Activated CD4-positive, alpha-beta T cell treated with anti-CD3 and anti-CD28 coated beads, Interleukin-2, Interleukin-4, amounts not matched to agents 100 ng/mL and 50 ng/mL, durations not matched to agents 16 hours and 8 hours (primary cell): ENCODE data around the gene ORC4.

Source experiments
- DNase-seq: peaks from one replicate; pipeline ENCODE4 v3.0.0-alpha.2; 2020; ENCODE audit warnings: low spot score

Gene ORC4

DNA sequence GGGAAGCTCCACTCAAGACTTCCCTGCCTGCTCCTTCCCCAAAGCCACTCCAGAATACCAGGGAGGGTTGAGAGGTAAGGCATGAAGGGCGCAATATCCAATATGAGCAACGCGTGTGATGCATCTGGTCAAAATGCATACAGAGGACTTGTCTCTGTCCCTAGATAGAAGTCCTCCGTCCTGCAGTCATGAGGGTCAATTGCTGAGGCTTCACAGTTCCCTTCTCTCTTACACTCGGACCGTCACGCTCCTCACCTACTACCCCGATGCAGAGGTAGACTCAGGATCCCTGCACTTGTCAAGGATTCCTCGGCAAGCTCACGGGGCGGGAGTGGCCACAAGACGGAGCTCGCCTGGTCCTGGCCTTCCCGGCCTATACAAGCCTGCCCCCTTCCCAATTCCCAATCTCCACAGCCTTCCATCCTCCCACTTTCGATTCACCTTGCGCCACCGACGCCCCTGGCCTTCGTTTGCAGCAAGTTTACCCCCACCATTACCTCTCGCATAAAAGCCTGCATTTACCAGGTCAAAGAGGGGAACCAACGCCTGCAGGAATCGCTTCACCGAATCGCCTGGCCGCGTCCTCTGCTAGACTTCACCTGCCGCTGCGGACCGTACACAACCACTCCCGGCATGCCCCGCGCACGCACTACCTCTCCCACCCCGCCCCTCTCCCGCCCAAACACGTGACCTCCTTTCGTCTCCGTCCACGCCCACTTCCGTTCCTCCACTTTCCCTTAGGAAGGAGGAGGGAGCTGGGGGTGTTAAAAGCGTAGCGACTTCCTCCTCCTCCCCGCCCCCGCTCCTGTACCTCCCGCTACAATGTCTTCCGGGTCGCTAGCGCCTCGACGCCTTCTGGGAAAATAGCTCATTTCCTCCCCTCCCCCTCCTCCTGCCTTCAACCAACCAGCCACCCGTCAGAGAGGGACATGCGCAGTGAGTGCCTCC lies at the start of gene ORC4:
Gene ORC4, minus strand, starts transcription at position 627 of the 948 bp plus-strand sequence. CDS start 44,779 bp downstream, outside the sequence.
- DNase-seq, result peak; percentile 98

DNA sequence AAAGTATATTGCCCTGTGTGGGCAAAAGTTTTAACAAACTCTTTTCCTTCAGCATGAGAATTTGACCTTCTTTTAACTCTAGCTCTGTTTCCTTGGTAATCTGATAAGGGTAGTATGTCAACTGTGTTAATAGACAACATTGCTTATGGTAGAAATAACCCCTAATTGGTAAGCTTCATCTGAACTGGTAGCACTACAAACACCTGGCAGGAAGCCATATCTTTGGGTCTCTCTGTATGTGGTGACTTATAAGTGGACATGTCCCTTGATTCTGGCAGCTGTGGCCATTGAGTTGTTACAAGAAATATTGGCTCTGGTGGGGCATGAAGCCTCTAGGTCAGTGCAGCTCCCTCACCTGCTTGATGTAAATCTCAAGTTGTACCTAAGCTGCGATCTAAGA lies 47.3 kb upstream of the ORC4 start:
- no peak for DNase-seq

GRCh38 chr2:148065936-148066335 lies 45.4 kb upstream of the ORC4 start:
- DNase-seq, result no peak

GRCh38 chr2:148063633-148064032 lies 43.1 kb upstream of the ORC4 start:
- DNase-seq, result no peak

- no peak for DNase-seq
Measured at GRCh38 chr2:148058641-148059040, 38.1 kb upstream of the ORC4 start.

DNA sequence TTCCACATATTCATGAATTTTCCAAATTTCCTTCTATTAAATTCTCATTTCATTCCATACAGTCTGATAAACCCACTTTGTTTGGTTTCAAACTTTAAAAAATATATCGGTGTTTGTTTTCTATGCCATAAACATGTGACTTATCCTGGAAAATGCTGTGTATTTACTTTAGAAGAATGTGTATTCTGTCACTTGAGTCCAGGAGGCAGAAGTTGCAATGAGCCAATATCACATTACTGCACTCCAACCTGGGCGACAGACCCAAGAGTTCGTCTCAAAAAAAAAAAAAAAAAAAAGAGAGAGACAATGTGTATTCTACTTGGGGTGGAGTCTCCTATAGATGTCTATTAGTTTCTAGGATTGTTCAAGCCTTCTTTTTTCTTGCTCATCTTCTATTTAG lies 32.1 kb upstream of the ORC4 start:
- DNase-seq, result no peak

DNA sequence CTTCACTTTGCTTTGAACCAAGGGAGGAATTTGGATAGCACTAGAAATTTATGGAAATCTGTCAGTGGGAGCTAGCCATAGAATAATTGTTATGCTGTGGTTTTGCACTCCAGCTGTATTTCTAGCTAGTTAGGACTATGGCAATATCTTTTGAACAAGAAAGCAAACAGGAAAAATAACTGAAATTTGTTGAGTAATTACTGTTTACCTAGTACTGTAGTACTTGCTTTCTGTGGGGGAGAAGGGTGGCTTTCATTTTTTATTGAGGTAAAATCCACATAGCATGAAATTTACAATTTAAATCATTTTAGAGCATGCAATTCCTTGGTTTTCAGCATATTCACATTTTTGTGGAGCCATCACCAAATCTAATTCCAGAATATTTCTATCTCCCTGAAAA lies 28.7 kb upstream of the ORC4 start:
- no peak for DNase-seq

- DNase-seq, result peak; percentile 5
Measured at GRCh38 chr2:148048475-148049221, 28.1 kb upstream of the ORC4 start.

DNA sequence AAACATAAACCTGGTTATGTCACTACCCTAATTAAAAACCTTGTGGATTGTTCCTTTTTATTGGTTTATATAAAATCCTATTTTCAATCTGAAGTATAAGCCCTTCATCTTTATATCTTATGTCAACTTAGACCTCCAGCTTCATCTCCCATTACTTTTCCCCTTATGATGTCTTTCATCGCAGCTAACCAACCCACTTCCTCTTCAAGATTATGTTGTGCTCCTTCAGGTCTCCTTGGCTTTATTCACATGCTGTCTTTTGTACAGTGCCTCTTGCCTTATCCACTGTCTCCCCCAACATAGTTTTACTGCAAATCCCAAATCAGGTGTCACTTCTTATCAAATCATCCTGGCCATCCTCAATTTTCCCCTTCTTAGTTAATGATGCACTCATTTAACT lies 26.3 kb upstream of the ORC4 start:
- DNase-seq, result no peak

DNA sequence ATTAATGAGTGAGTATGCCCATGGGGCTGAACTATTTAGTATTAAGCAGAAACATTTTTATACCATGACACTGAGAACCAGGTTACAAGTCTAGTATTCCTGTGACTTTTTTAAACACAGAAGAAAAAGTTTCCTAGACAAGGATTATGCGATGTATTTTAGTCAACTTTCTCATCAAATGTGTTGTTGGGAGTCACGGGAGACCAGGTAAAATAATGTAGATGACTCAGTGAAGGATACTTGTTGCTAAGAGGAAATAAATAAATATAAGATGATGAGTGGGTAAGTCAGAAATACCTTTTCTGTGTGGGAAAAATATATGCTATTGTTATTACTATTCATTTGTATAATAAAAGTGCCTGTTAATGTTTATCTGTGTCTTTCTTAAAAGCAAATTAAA lies 23.8 kb upstream of the ORC4 start:
- DNase-seq, result no peak

GRCh38 chr2:148042219-148042618 lies 21.7 kb upstream of the ORC4 start:
- DNase-seq, result no peak

GRCh38 chr2:148039783-148040182 lies 19.2 kb upstream of the ORC4 start:
- no peak for DNase-seq

GRCh38 chr2:148032215-148032614 lies 11.7 kb upstream of the ORC4 start:
- DNase-seq, result no peak

GRCh38 chr2:148031152-148031551 lies 10.6 kb upstream of the ORC4 start:
- no peak for DNase-seq

DNA sequence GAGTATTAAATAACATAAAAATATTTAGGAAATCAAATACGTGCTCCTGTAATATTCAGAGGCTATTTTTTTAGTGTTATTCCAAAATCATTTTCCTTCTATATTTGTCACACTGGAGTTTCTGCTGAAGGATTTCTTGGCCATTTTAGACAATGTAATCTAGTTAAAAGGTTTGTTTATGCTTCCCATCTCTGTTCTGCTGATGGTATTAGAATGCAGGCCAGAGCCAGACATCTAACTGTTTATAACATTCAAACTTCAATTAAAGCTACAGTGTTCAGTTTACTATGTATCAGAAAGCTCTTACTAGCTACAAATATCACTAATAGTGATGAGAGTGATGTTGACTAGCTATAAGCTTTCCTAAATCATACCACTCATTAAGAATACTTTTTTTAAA lies 8.2 kb upstream of the ORC4 start:
- DNase-seq, result no peak

- DNase-seq, result no peak
Measured at GRCh38 chr2:148027822-148028221, 7.3 kb upstream of the ORC4 start.

DNA sequence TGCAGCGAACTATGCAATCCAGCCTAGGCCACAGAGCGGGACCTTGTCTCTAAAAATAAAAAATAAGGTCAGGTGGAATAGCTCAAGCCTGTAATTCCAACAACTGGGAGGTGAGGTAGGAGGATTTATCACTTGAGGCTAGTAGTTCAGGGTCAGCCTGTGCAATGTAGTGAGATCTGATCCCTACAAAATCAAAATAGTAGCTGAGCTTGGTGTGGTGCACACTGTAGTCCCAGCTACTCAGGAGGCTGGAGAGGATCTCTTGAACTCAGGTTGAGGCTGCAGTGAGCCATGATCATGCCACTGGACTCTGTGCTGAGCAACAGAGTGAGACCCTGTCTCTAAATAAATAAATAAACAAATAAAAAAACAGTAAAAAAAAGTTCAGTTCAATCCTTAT lies 6.0 kb upstream of the ORC4 start:
- DNase-seq, result no peak

GRCh38 chr2:148023861-148024260 lies 3.3 kb upstream of the ORC4 start:
- DNase-seq, result peak; percentile 25

DNA sequence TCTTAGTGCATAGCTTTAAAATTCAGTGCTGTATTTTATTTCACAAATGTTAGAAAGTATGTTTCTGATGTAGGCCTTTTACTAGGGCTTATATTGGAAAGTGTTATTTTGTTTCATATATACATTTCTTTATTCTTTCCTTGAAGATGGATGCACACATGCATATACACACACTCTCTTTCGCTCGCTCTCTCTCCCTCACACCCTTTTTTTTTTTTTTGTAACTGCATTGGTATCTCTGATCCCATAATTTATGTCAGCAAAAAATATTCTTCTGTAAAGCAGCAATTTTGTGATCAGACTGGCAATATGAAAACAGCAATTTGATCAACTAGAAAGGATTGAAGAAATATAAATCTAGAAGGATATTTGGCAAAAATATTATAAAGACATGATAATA lies 2.3 kb upstream of the ORC4 start:
- no peak for DNase-seq

GRCh38 chr2:148022351-148022750 lies 1.8 kb upstream of the ORC4 start:
- DNase-seq, result no peak

DNA sequence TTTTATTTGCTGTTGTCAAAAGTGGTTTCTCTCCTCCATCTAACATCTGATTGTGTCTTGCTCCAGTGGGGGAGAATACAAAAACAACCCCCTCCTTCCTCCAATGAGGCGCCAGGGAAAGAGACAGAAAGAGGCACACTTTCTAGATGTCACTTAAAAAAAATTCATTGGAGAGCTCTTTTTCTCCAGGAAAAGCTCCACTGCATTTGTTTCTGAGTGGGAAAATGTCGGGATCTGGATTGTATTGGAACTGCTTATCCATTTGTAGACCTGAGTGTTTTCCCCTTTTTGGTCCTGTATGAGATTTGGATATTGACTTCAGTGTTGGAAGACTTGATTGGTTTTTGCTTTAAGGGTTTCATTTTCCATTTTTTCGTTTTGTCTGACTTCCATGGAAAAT lies 1.3 kb upstream of the ORC4 start:
- DNase-seq, result peak; percentile 6

GRCh38 chr2:148021059-148021861 lies 723 bp upstream of the ORC4 start, which contains the start of gene MBD5:
Gene MBD5 (plus strand): TSS chr2:148021091.
- DNase-seq, result peak; percentile 35
